Measurements from ENCODE around the gene PER2. TPM values are rescaled to one million over a fixed set of nuclear protein-coding genes. Genes with fewer than 3 reads are reported as not detected.

PER2 gene
- total and polyA plus RNA-seq, 2 of the 13 experiments (the other 11 are each of a cell fraction or from before 2014, with no cell fraction given) = 5.1 to 9.4 TPM

GRCh38 chr2:238238766-238239542 lies 49.5 kb downstream of the PER2 start (continued):
- TF ChIP-seq REST (IDR thresholded peaks at IDR 0.05; ENCODE audit: borderline replicate concordance in 1 of 2, low read depth in 1 of 2, low read length in 2 of 2) = no peak
- TF ChIP-seq ZNF501 (CRISPR knock-in tag; IDR thresholded peaks at IDR 0.05) = peak; percentile 57; the same call in 1 of the 2 replicates
- peak; percentile 54; the same call in 1 of the 2 replicates for TF ChIP-seq GMEB1 (CRISPR knock-in tag; IDR thresholded peaks at IDR 0.05; ENCODE audit: borderline replicate concordance)
- TF ChIP-seq ZNF460 (CRISPR knock-in tag; IDR thresholded peaks at IDR 0.05; ENCODE audit: borderline replicate concordance) = no peak
- peak; percentile 81 for TF ChIP-seq POGK (CRISPR knock-in tag; conservative IDR thresholded peaks at IDR 0.05)
- peak; percentile 86 for TF ChIP-seq MIXL1 (CRISPR knock-in tag; IDR thresholded peaks at IDR 0.05)
- no peak; the same call in 1 of the 2 replicates for TF ChIP-seq MTF2 (CRISPR knock-in tag; IDR thresholded peaks at IDR 0.05; ENCODE audit: borderline replicate concordance)
- no peak for TF ChIP-seq LRRFIP1 (CRISPR knock-in tag; conservative IDR thresholded peaks at IDR 0.05)
- no peak for TF ChIP-seq PTBP1 (IDR thresholded peaks at IDR 0.05; ENCODE audit: low read depth, low read length, poor library complexity, severe bottlenecking)
- TF ChIP-seq FOXO1 (CRISPR knock-in tag; IDR thresholded peaks at IDR 0.05) = peak; percentile 88; the same call in 1 of the 2 replicates
- peak; percentile 98 to 99 for TF ChIP-seq KLF16 (CRISPR knock-in tag; IDR thresholded peaks at IDR 0.05)
- TF ChIP-seq ZNF484 (CRISPR knock-in tag; IDR thresholded peaks at IDR 0.05; ENCODE audit: borderline replicate concordance, low read depth) = peak; percentile 93; the same call in 1 of the 2 replicates
- TF ChIP-seq ZNF17 (CRISPR knock-in tag; IDR thresholded peaks at IDR 0.05) = peak; percentile 93
- TF ChIP-seq ZBTB43 (CRISPR knock-in tag; conservative IDR thresholded peaks at IDR 0.05) = peak; percentile 98
- TF ChIP-seq ETS1 (CRISPR knock-in tag; IDR thresholded peaks at IDR 0.05) = peak; percentile 98; the same call in 1 of the 2 replicates
